NCI-H1048 (cell line): ENCODE data around the gene PAGR1.
A peak's percentile ranks its signal among the peaks of the same experiment; 100 is the strongest.
"Not testable (repeated sequence)": the region's sequence is repeated elsewhere in the genome, so short reads cannot be mapped to it uniquely, and the experiment has no call there.

Experiments
- DNase-seq: peaks from one replicate; lab custom pipeline; 2025; lab: John Stamatoyannopoulos, UW

PAGR1 gene

DNA sequence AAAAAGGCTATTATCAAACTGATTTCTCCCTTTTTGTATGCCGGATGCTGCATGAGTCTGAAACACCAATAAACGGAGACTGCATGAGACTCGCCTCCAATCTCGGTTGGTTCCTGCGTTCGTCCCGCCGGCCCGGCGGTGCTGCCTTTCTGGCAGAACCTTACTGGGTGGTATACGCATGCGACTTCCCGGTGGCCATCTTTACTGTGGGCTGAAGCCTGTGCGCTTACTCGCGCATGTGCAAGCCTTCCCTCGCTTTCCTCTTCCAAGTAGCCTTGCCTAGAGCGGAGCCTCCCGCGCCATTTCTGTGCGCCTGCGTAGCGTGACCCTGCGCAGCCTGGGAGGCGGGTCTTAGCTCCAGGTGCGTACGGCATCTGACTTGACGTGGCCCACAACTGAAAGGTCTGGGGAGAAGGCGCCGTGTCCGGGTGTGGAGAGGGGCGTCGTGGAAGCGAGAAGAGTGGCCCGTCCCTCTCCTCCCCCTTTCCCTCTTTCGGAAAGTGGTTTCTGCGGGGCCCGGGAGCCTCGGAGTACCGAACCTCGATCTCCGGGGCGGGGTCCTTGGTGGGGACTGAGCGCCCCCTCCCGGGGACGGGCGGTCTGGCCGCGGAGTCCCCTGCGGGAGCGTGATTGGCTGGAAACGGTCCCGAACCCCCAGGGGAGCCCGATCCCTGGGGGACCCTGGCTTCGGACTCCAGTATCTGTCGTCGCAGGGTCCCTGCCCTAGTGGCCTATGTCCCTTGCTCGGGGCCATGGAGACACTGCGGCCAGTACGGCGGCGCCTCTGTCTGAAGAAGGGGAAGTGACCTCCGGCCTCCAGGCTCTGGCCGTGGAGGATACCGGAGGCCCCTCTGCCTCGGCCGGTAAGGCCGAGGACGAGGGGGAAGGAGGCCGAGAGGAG, at the start of gene PAGR1:
Gene PAGR1, plus strand, starts transcription at position 360 of the 901 bp plus-strand sequence. Its CDS starts 374 bp downstream, at position 734.
- peak; percentile 90 for DNase-seq

DNA sequence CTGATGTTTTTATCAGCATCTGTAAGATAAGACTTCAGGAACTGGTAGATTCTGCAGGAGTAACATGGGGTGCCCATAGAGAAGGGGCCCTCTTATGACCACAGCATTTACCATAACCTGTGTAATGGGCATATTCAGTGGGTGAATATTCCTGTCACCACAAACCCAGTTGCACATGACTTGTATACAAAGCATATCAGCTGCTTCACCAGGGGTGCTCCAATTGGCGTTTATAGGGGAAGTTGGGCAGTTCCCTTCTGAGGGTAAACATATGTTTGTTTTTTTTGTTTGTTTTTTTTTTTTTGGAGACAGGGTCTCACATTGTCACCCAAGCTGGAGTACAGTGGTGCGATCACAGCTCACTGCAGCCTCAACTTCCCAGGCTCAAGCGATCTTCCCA, 49.4 kb upstream of the PAGR1 start:
- DNase-seq: no peak

DNA sequence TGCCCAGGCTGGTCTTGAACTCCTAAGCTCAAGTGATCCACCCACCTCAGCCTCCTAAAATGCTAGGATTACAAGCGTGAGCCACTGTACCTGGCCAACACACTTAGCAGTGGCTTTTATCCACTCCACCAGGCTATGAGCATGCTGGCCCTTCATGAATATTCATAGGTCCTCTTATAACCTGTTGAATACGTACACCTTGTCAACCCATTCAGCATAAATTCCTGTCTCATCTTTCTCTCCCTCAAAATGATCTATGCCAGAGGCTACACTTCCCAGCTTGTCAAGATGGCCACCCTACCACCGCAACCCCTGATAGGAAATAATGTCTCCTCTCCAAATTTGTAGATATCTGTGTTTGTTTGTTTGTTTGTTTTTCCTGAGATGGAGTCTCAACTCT, 48.9 kb upstream of the PAGR1 start:
- DNase-seq: no peak

DNA sequence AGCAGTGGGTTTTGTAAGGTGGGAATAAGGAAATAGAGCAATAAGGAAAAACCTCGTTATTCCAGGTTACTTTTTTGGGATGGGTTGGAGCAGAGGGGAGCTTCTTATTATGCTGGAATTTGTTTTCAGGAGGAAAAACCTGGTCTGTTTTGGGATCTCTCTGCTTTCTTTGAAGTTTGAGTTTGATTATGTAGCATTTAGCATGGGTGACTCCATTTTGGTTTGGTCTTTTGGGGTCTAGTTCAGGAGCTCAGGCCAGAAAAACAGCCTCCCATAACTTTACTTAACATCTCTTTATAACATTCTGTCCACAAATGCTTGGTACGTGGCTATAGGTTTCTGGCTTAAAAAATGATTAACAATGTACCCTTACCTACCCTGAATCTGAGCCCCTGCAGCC, 46.4 kb upstream of the PAGR1 start:
- no peak for DNase-seq

DNA sequence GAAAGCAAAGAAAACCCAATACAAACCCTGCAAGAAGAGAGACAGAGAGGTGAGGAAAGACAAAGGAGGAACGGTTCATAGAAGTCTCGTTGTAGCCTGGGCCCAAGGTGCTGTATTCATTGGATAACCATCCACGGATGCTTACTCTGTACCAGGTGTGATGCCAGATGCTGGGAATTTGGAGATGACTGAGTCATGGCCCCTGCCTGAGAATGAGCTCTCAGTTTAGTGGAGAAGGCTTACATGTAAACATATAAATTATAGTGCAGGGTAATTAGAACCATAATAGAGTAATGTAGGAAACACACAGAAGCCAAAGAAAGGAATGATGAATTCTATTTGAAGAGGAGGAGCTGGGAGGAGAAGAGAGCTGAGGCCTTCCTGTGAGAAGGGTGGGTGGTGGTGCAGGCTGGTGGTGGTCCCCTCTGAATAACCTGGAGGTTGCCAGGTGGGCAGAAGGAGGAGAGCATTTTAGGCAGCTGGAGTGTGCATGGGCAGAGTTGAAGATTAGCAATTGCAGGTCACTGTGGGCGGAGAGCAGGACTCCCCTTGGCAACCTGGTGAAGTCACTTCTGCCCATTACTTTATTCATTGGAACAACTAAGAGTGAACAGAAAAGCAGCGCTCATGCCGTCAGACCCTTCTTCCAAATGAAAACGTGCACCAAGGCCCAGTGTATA, 45.6 kb upstream of the PAGR1 start:
- DNase-seq: no peak

DNA sequence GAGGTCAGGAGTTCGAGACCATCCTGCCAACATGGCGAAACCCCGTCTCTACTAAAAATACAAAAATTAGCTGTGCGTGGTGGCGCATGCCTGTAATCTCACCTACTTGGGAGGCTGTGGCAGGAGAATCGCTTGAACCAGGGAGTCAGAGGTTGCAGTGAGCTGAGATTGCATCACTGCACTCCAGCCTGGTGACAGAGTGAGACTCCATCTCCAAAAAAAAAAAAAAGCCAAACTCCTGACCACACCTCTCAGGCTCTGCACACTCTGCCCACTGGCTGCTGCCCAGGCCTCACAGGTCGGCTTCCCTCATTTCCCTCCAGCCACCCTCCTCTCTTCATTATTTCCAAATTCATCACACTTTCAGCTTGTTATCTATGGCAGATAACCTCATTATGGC, 43.6 kb upstream of the PAGR1 start:
- DNase-seq: not testable (repeated sequence)

DNA sequence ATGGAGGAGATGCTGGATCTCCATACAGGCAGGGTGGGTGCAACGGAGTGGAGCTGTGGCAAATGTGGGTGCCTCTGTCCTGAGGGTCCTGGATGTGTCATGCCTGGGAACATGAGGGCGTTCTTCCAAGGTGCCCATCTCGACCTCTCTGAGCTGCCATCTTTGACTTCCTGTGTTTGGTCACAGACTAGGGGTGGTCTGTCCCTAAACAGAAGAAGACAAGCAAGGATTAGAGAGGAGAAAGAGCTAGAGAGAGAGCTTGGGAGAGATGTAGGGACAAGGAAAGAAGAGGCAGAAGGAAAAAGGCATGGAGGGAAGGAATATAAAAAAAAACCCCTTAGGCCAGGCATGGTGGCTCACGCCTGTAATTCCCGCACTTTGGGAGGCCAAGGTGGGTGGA, 41.2 kb upstream of the PAGR1 start:
- no peak for DNase-seq

DNA sequence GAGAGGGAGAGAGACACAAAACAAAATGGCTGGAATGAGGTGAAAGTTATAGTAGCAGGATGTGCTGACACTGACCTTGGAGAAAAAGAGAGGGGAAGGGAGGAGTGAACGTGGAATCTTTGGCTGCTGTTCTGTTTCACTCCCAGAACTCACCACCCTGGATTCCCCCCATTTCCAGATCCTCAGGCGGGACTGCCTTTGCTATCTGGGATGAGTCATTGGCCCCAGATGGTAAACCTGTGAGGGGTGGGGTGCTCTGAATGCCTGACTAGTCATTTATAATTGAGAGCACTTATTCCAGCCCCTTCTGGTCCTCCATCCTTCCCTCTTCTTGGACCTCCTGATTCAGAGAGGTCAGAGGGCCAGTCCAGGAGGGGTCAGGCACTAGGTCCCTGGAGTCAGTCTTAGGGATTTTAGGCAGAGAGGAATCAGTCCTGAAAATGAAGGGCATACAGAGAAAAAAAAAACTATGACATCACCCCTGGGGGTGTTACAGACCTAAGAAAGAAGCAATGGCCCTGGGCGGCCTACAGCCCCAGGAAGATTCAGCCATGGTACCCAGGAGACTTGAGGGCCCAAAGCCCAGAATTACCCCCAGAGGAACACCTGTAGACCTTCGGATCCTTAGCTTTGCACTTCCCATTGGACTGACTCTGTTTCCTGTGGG, 40.1 kb upstream of the PAGR1 start:
- no peak for DNase-seq

DNA sequence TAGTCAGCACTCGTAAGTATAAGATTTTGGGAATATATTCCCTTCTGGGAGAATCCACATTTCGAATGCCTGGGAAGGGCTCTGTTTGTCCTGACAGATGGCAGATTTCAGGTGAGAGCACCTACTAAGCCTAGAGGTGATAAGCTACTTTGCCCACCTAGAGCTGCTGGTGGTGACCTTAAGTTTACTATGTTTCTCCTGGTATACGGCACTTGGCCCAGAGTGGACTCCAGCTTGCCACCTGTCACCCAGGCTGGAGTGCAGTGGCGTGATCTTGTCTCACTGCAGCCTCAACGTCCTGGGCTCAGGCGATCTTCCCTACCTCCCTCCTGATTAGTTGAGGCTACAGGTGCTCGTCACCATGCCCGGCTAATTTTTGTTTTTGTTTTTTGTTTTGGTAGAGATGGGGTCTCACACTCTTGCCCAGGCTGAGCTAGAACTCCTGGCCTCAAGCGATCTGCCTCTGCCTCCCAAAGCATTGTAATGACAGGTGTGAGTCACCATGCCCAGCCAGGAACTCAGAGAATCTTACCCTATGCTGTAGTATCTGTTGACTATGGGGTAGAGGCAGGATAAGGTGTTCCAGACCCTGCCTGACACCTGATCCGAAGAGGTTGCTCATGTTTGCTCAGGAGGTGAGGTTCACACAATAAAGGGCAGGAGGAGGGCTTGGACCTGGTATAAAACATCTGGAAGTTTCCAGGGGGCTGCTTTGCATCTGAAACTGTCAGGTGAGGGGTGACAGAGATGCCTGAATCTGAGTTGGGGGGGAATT, 38.2 kb upstream of the PAGR1 start, which contains the start of gene ZG16:
Gene ZG16, plus strand, starts transcription at position 681 of the 775 bp plus-strand sequence. CDS start 1,011 bp downstream, outside the sequence.
- DNase-seq: no peak

DNA sequence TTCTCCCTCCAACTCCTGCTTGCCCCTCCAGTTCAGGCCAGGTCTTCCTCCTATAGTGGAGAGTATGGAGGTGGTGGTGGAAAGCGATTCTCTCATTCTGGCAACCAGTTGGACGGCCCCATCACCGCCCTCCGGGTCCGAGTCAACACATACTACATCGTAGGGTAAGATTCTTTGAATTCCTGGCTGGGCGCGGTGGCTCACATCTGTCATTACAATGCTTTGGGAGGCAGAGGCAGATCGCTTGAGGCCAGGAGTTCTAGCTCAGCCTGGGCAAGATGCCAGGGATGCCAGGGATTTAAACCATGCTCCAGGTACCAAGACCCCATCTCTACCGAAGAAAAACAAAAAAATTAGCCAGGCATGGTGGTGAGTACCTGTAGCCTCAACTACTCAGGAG, 36.5 kb upstream of the PAGR1 start:
- no peak for DNase-seq

DNA sequence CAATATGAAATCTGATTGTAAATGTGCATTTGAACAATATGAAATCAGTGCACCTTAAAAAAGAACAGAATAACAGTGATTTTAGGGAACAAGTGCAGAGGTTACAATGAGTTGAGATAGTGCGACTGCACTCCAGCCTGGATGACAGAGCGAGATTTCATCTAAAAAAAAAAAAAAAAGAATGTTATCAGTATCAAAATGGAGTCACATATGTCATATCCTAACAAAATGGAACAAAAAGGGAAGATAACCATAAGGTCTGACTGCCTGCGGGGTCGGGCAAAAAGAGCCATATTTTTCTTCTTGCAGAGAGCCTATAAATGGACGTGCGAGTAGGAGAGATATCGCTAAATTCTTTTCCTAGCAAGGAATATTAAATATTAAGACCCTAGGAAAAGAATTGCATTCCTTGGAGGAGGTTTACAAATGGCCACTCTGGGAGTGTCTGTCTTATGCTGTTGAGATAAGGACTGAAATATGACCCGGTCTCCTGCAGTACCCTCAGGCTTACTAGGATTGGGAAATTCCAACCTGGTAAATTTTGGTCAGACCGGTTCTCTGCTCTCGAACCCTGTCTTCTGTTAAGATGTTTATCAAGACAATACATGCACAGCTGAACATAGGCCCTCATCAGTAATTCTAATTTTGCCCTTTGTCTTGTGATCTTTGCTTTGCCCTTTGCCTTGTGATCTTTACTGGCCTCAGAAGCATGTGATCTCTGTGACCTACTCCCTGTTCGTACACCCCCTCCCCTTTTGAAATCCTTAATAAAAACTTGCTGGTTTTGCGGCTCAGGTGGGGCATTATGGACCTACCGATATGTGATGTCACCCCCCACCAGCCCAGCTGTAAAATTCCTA, 32.6 kb upstream of the PAGR1 start:
- DNase-seq: not testable (repeated sequence)

DNA sequence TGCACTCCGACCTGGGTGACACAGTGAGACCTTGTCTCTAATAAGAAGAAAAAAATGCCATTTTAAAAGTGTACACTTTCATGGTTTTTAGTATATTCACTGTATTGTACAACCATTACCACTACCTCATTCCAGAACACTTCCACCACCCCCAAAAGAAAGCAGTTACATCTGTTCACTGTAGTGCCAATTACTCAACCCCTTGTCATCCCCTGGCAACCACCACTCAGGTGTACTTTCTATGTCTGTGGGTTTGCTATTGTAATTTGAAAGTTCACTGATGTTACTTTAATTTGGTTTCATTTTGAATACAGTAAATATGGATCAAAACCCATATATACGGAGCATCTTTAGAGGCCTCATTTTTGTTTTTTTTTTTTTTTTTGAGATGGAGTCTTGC, 31.8 kb upstream of the PAGR1 start:
- no peak for DNase-seq

DNA sequence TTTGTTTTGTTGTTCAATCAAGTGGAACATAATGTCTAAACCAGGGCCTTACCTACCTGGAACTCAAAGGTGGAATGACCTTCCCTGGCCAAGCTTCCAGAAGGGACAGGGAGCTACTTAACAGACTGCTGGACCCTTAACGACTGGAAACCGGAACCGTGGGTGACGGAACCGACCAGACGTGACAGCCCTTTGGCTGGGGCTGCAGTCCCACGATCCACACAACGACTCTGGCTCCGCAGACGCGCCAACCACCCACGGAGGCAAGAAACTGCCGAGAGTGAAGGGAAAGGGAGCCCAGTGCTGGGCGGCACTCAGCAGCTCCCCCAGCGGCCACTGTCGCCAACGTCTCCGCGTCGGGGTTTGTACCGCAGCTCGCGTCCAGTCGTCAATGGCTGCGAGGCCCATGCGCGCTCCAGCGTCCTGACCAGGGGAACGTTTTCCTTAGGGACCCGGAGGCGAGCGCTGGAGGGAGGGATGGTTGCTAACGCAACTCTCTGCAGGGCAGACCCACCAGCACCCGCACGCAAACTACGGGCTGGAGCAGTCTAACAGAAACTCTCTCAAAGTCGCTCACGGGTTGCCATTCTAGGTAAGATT, 31.0 kb upstream of the PAGR1 start:
- no peak for DNase-seq

DNA sequence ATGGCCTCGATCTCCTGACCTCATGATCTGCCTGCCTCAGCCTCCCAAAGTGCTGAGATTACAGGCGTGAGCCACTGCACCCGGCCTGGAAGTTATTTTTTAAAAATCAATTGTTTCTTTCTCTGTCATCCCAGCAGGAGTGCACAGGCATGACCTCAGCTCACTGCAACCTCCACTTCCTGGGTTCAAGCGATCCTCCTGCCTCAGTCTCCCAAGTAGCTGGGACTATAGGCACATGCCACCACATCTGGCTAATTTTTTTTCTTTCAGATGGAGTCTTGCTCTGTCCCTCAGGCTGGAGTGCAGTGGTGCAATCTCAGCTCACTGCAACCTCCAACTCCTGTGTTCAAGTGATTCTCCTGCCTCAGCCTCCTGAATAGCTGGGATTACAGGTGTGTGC, 28.8 kb upstream of the PAGR1 start:
- not testable (repeated sequence) for DNase-seq

DNA sequence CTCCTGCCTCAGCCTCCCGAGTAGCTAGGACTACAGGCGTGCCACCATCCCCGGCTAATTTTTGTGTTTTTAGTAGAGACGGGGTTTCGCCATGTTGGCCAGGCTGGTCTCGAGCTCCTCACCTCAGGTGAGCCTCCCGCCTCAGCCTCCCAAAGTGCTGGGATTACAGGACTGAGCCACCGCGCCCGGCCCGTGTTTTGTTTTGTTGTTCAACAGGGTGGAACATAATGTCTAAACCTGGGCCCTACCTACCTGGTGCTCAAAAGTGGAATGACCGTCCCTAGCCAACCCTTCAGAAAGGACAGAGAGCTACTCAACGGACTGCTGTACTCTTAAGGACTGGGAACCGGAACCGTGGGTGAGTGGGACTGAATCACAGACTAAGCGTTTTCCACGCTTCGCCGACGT, 26.2 kb upstream of the PAGR1 start:
- no peak for DNase-seq

DNA sequence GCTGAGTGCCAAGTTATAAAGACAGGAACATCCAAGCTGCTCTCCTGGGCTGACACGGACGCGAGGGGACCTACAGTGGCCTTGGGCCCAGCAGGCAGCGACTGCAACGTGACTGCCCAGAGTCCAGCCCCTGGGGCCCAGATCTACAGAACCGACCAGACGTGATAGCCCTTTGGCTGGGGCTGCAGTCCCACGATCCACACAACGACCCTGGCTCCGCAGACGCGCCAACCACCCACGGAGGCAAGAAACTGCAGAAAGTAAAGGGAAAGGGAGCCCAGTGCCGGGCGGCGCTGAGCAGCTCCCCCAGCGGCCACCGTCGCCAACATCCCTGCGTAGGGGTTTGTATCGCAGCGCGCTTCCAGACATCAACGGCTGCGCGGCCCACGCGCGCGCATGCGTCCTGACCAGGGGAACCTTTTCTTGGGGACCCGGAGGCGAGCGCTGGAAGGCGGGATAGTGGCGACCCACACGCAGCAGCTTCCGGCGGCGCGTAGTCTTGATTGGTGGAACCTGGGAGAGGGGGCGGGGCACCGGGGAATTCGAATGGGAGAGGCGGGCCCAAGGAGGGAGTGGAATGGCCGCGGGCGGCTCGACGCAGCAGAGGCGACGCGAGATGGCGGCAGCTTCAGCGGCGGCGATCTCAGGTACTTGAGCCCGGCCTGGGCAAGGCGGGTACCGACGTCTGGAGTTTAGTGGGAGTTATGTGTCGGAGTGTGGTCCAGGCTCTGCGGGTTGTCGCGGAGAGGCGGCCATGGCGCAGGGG, 25.6 kb upstream of the PAGR1 start, which contains the start of gene KIF22:
Gene KIF22, plus strand, starts transcription at position 569 of the 766 bp plus-strand sequence. Its CDS starts 9 bp downstream, at position 578.
- peak; percentile 91 for DNase-seq

DNA sequence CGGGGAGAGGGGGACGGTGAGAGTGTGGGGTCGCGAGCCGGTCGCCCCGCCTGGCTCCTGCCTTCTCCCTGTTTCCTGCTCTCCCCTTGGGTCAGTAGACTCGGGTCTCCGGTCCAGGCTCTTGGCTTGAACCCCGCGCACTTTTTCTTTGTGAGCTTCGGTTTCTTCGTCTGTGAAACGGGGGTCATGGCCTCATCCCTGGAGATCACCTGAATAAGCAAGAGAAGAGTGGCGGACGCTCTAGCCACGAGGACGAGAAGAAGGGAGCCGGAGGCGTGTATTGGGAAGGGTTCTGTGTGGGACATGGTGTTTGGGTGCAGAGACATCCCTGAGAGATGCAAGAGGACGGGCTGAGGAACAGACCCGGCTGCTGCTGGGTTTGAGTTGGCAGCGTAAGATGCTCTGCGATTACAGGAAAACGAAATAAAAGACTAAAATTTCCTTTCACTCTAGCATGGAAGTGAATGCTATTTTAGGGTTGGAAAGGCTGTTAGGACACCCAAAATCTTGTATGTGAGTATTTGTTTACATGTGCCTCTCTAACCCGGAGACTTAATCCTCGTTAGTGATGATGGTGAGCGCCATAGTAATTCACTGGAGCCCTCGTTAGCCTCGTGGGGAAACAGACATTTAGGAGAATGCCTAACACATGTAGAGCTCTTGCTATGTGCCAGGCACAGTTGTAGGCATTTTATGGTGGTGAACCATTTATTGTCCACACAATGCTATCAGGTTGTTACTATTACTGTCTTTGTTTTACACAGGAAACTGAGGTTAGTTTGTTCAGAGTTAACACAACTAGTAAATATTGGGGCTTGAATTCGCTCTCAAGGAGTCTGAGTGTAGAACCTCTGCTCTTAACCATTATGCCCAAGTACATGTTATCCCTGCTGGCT, 24.8 kb upstream of the PAGR1 start:
- DNase-seq: no peak
